Adrenal gland (tissue), 5 donors: ENCODE data around the gene TMEM201.

Experiments
- POLR2A ChIP-seq, 2 donors: fragments of 450-650 bp; IDR thresholded peaks; one replicate each; pipeline ENCODE4 v1.6.1; 2017; ENCODE audit warnings: antibody characterized with exemption in 2 of 2, mild to moderate bottlenecking in 2 of 2, moderate library complexity in 1 of 2
- TF ChIP-seq, protein P1 (sequence below), 6 experiments: fragments of 450-650 bp in 4 of 6; fragments of 200-600 bp in 2 of 6; sonication (generic) in 1 of 6; IDR thresholded peaks; 1 replicate in 5 of 6; 2 replicates in 1 of 6; pipeline versions ENCODE4 v1.5.1 to v1.8.0; 2016 to 2021; ENCODE audit warnings: antibody characterized with exemption in 6 of 6, mild to moderate bottlenecking in 2 of 6, moderate library complexity in 1 of 6
- donor health status: DM: no; HTN: no; CAD: no.

DNA sequence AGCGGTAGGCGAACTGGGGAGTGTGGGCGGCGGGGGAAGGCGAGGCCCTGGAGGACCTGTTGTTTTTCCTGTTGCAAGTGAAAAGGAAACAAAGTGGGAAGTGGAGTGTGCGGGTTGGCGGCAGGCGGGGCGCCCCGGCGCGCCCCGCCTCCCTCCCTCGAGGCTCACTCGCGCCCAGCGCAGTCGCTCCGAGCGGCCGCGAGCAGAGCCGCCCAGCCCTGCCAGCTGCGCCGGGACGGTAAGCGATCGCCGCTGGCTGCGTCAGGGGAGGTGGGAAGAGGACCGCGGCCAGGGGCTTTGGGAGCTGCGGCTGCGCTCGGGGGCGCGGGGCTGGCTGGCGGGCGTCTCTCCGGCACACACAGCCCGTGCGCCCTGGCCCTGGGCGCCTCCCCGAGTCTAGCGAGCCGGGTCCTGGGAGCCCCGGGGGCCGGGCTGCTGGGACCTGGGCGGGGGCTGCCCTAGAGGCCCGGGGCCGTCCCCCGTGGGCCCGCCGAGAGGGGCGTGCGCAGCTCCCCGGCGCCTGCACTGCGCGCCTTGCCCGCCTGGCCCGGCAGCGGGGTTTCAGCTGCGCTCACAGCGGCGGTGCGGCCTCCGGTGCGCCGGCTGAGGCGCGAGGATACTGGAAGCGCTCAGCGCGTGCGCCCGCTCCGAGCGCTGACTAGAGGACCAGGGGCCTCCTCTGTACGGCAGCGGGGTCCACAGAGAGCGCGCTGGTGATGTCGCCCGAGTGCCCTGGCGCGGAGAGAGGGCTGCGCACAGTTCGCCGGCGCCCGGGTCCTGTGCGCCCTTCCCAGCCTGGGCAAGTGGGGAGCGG is 63.1 kb downstream of the TMEM201 start, which contains the start of gene PIK3CD:
- TF ChIP-seq, protein P1, sequence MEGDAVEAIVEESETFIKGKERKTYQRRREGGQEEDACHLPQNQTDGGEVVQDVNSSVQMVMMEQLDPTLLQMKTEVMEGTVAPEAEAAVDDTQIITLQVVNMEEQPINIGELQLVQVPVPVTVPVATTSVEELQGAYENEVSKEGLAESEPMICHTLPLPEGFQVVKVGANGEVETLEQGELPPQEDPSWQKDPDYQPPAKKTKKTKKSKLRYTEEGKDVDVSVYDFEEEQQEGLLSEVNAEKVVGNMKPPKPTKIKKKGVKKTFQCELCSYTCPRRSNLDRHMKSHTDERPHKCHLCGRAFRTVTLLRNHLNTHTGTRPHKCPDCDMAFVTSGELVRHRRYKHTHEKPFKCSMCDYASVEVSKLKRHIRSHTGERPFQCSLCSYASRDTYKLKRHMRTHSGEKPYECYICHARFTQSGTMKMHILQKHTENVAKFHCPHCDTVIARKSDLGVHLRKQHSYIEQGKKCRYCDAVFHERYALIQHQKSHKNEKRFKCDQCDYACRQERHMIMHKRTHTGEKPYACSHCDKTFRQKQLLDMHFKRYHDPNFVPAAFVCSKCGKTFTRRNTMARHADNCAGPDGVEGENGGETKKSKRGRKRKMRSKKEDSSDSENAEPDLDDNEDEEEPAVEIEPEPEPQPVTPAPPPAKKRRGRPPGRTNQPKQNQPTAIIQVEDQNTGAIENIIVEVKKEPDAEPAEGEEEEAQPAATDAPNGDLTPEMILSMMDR (IDR thresholded peaks at IDR 0.05) = no peak
- no peak for TF ChIP-seq POLR2A (IDR thresholded peaks at IDR 0.05)
